Thyroid gland (tissue), 4 donors: ENCODE results near the gene CDH4. TPM values are rescaled to one million over a fixed set of nuclear protein-coding genes. Genes with fewer than 3 reads are reported as not detected.

ENCODE experiments used
- DNase-seq, 2 donors: peaks; one replicate each; pipeline ENCODE4 v3.0.0-alpha.2; 2019
- H3K27ac ChIP-seq, 3 donors: fragments of 200-600 bp; sonication (generic); 1 replicate in 2 of 3; 2 replicates in 1 of 3; pipeline ENCODE4 v1.5.1; 2016 to 2019; ENCODE audit warnings: mild to moderate bottlenecking in 1 of 3, moderate library complexity in 1 of 3
- H3K27me3 ChIP-seq: fragments of 200-600 bp; sonication (generic); one replicate; pipeline ENCODE4 v1.5.1; 2019
- H3K36me3 ChIP-seq, 2 donors: fragments of 200-600 bp; sonication (generic); one replicate each; pipeline ENCODE4 v1.5.1; 2016 to 2019
- H3K4me1 ChIP-seq, 2 donors: fragments of 200-600 bp; sonication (generic); one replicate each; pipeline ENCODE4 v1.5.1; 2017 to 2019
- H3K4me3 ChIP-seq, 3 donors: fragments of 200-600 bp; sonication (generic); replicated peaks in 1 of 3; 1 replicate in 2 of 3; 2 replicates in 1 of 3; pipeline ENCODE4 v1.5.1; 2016; ENCODE audit warnings: mild to moderate bottlenecking in 1 of 3
- H3K9me3 ChIP-seq: fragments of 200-600 bp; sonication (generic); one replicate; pipeline ENCODE4 v1.5.1; 2017
- CTCF ChIP-seq, 6 experiments: fragments of 200-600 bp in 3 of 6; fragments of 450-650 bp in 3 of 6; sonication (generic) in 3 of 6; IDR thresholded peaks; one replicate each; pipeline ENCODE4 v1.5.1; 2016 to 2019; ENCODE audit warnings: antibody characterized with exemption in 6 of 6, mild to moderate bottlenecking in 2 of 6, inconsistent platforms in 1 of 6, moderate library complexity in 1 of 6
- POLR2A ChIP-seq, 2 donors: fragments of 450-650 bp; IDR thresholded peaks; one replicate each; pipeline ENCODE4 v1.6.1; 2017; ENCODE audit warnings: antibody characterized with exemption in 2 of 2, mild to moderate bottlenecking in 2 of 2, moderate library complexity in 1 of 2
- WGBS, 2 donors: methylation state at CpG; one replicate each; pipeline ENCODE4 v1.1.5; 2017; 5-methylcytosine and 5-hydroxymethylcytosine counted together
- intact Hi-C: fragments of 100-400 bp; cut with DNase I; formaldehyde crosslinking; loops from one replicate; pipeline ENCODE4 v1.15.1; 2023
- total RNA-seq, 4 donors: library from RNA; depleted of rRNA; stranded (reverse); fragments of >200 nt; gene quantifications; one replicate each; pipeline ENCODE4 v1.2.3, GENCODE V29; 2016

CDH4 gene
- total RNA-seq, 4 donors from 2014 or later, result 0.22 to 0.29 (median 0.29) TPM; not detected in 1

GRCh38 chr20:61813791-61814190 lies 561.7 kb downstream of the CDH4 start:
- H3K36me3 ChIP-seq, result no peaks in the 10 kb centered on the region
- no peak for TF ChIP-seq POLR2A (IDR thresholded peaks at IDR 0.05)
- no peak for TF ChIP-seq CTCF (IDR thresholded peaks at IDR 0.05)
- no peak for DNase-seq
- intact Hi-C loops, result no loop called here
- no peaks in the 10 kb centered on the region for H3K4me1 ChIP-seq
- no peaks in the 10 kb centered on the region for H3K27me3 ChIP-seq
- 74 to 86% methylated on average over 4 to 7 of the region's 7 CpGs for WGBS, 2 donors
- no peak overlapping the region for H3K4me3 ChIP-seq
- H3K9me3 ChIP-seq, result no peaks in the 10 kb centered on the region
- no peak overlapping the region for H3K27ac ChIP-seq

GRCh38 chr20:61814244-61814643 lies 562.2 kb downstream of the CDH4 start:
- no peak for DNase-seq
- no peaks in the 10 kb centered on the region for H3K36me3 ChIP-seq
- WGBS, 2 donors, result 79 to 82% methylated on average over 8 of the region's 11 CpGs

GRCh38 chr20:61814726-61815125 lies 562.7 kb downstream of the CDH4 start:
- Histone ChIP-seq H3K27me3 (no peaks in the 10 kb centered on the region), H3K9me3 (no peaks in the 10 kb centered on the region), H3K4me1 (no peaks in the 10 kb centered on the region), H3K27ac (no peak overlapping the region), H3K4me3 (no peak overlapping the region), H3K36me3 (no peaks in the 10 kb centered on the region)
- intact Hi-C loops, result no loop called here
- DNase-seq, result no peak
- WGBS, 2 donors, result 69 to 74% methylated on average over 9 of the region's 9 CpGs
- TF ChIP-seq CTCF (IDR thresholded peaks at IDR 0.05), result no peak
- TF ChIP-seq POLR2A (IDR thresholded peaks at IDR 0.05), result no peak

More at GRCh38 chr20:61814244-61814643, 562.2 kb downstream of the CDH4 start:
- H3K27me3 ChIP-seq, result no peaks in the 10 kb centered on the region
- no peak overlapping the region for H3K4me3 ChIP-seq
- no peaks in the 10 kb centered on the region for H3K4me1 ChIP-seq
- no peaks in the 10 kb centered on the region for H3K9me3 ChIP-seq
- intact Hi-C loops, result no loop called here
- TF ChIP-seq CTCF (IDR thresholded peaks at IDR 0.05) (no peak), POLR2A (IDR thresholded peaks at IDR 0.05) (no peak)
- no peak overlapping the region for H3K27ac ChIP-seq

GRCh38 chr20:61815176-61815575 lies 563.1 kb downstream of the CDH4 start:
- 88 to 94% methylated on average over 14 to 15 of the region's 15 CpGs for WGBS, 2 donors
- Histone ChIP-seq H3K4me3 (no peak overlapping the region), H3K27ac (no peak overlapping the region), H3K36me3 (no peaks in the 10 kb centered on the region), H3K4me1 (no peaks in the 10 kb centered on the region), H3K9me3 (no peaks in the 10 kb centered on the region), H3K27me3 (no peaks in the 10 kb centered on the region)
- no peak for TF ChIP-seq CTCF (IDR thresholded peaks at IDR 0.05)
- no peak for TF ChIP-seq POLR2A (IDR thresholded peaks at IDR 0.05)
- intact Hi-C loops, result no loop called here
- DNase-seq, result no peak

- 79 to 83% methylated on average over 12 of the region's 12 CpGs for WGBS, 2 donors
- Histone ChIP-seq H3K27ac (no peak overlapping the region), H3K9me3 (no peaks in the 10 kb centered on the region), H3K36me3 (no peaks in the 10 kb centered on the region), H3K4me3 (no peak overlapping the region), H3K4me1 (no peaks in the 10 kb centered on the region), H3K27me3 (no peaks in the 10 kb centered on the region)
- TF ChIP-seq POLR2A (IDR thresholded peaks at IDR 0.05) (no peak), CTCF (IDR thresholded peaks at IDR 0.05) (no peak)
- intact Hi-C loops, result no loop called here
- no peak for DNase-seq
Observed at GRCh38 chr20:61815678-61816077, 563.6 kb downstream of the CDH4 start.
